Transverse colon (tissue), 4 donors: Measurements from ENCODE around the gene MILR1.

Experiments
- CTCF ChIP-seq, 5 experiments: fragments of 200-600 bp in 3 of 5; fragments of 450-650 bp in 2 of 5; sonication (generic) in 3 of 5; IDR thresholded peaks; 1 replicate in 2 of 5; 2 replicates in 3 of 5; pipeline ENCODE4 v1.5.1; 2016 to 2017; ENCODE audit warnings: antibody characterized with exemption in 5 of 5, inconsistent platforms in 3 of 5, mild to moderate bottlenecking in 2 of 5, moderate library complexity in 1 of 5
- EP300 ChIP-seq: sonication (generic); formaldehyde crosslinking; IDR thresholded peaks from one replicate; pipeline ENCODE4 v1.6.1; 2017; ENCODE audit warnings: antibody characterized with exemption, low read depth
- POLR2A ChIP-seq: fragments of 450-650 bp; IDR thresholded peaks from one replicate; pipeline ENCODE4 v1.6.1; 2016; ENCODE audit warnings: antibody characterized with exemption, mild to moderate bottlenecking, moderate library complexity
- POLR2AphosphoS5 ChIP-seq, 3 donors: sonication (generic); formaldehyde crosslinking; IDR thresholded peaks; one replicate each; pipeline ENCODE4 v1.6.1; 2016; ENCODE audit warnings: antibody characterized with exemption in 3 of 3

GRCh38 chr17:64509179-64509578, 60.3 kb downstream of the MILR1 start:
- TF ChIP-seq CTCF (IDR thresholded peaks at IDR 0.05) (no peak), POLR2AphosphoS5 (IDR thresholded peaks at IDR 0.05) (no peak), POLR2A (no peak), EP300 (no peak)
